DND-41 (cell line): ENCODE data around the gene IER3.
"Not testable (repeated sequence)": the region's sequence is repeated elsewhere in the genome, so short reads cannot be mapped to it uniquely, and the experiment has no call there.

Experiments used
- ATAC-seq: fragments of 200-7000 bp; cut with Tn5 transposase; 3 replicates; pipeline ENCODE4 v1.9.1; 2021; ENCODE audit warnings: low read depth; ENCODE audit not compliant: insufficient read depth
- DNase-seq: peaks from one replicate; pipeline ENCODE4 v3.0.0-alpha.2; 2020
- H2AFZ ChIP-seq: 2 replicates; pipeline ENCODE4 v1.6.0; 2012; ENCODE audit warnings: low read depth, low read length
- H3K27ac ChIP-seq: 2 replicates; pipeline ENCODE4 v1.5.1; 2012; ENCODE audit warnings: low read length, inconsistent platforms
- H3K27me3 ChIP-seq: fragments of 200-600 bp; sonication (generic); 2 replicates; pipeline ENCODE4 v1.6.0; 2012; ENCODE audit warnings: low read length, mild to moderate bottlenecking, inconsistent platforms; ENCODE audit not compliant: insufficient read depth, poor library complexity
- H3K36me3 ChIP-seq: 2 replicates; pipeline ENCODE4 v1.5.1; 2012; ENCODE audit warnings: low read length, inconsistent platforms; ENCODE audit not compliant: insufficient read depth
- H3K4me1 ChIP-seq: 2 replicates; pipeline ENCODE4 v1.5.1; 2012; ENCODE audit warnings: mild to moderate bottlenecking, low read length; ENCODE audit not compliant: insufficient read depth
- H3K4me2 ChIP-seq: 2 replicates; pipeline ENCODE4 v1.6.0; 2012; ENCODE audit warnings: mild to moderate bottlenecking, moderate library complexity, low read length, inconsistent platforms; ENCODE audit not compliant: insufficient read depth
- H3K4me3 ChIP-seq, 2 experiments: fragments of 200-600 bp in 1 of 2; shearing (Covaris generic) in 1 of 2; 2 replicates each; pipeline ENCODE4 v1.5.1; 2012 to 2016; ENCODE audit warnings: inconsistent platforms in 2 of 2, low read length in 2 of 2, mild to moderate bottlenecking in 2 of 2, low read depth in 1 of 2, moderate library complexity in 1 of 2
- H3K79me2 ChIP-seq: 2 replicates; pipeline ENCODE4 v1.6.0; 2012; ENCODE audit warnings: low read length, inconsistent platforms; ENCODE audit not compliant: insufficient read depth
- H3K9ac ChIP-seq: 2 replicates; pipeline ENCODE4 v1.6.0; 2012; ENCODE audit warnings: low read depth, mild to moderate bottlenecking, inconsistent platforms, low read length, moderate library complexity
- H3K9me3 ChIP-seq: 2 replicates; pipeline ENCODE4 v1.5.1; 2012; ENCODE audit warnings: low read length, moderate library complexity, mild to moderate bottlenecking, inconsistent platforms; ENCODE audit not compliant: insufficient read depth, severe bottlenecking
- H4K20me1 ChIP-seq: 2 replicates; pipeline ENCODE4 v1.6.0; 2012; ENCODE audit warnings: low read length; ENCODE audit not compliant: insufficient read depth
- CTCF ChIP-seq: IDR thresholded peaks from 2 replicates; pipeline ENCODE4 v1.5.1; 2012; ENCODE audit warnings: borderline replicate concordance, low read length, moderate library complexity, mild to moderate bottlenecking; ENCODE audit not compliant: poor library complexity, severe bottlenecking; ENCODE audit errors: extremely low read depth
- EZH2 ChIP-seq: IDR thresholded peaks from 3 replicates; pipeline ENCODE4 v1.6.1; 2012; ENCODE audit warnings: borderline replicate concordance, low read depth, mild to moderate bottlenecking, moderate library complexity, low read length, inconsistent platforms; ENCODE audit not compliant: severe bottlenecking

IER3 gene

DNA sequence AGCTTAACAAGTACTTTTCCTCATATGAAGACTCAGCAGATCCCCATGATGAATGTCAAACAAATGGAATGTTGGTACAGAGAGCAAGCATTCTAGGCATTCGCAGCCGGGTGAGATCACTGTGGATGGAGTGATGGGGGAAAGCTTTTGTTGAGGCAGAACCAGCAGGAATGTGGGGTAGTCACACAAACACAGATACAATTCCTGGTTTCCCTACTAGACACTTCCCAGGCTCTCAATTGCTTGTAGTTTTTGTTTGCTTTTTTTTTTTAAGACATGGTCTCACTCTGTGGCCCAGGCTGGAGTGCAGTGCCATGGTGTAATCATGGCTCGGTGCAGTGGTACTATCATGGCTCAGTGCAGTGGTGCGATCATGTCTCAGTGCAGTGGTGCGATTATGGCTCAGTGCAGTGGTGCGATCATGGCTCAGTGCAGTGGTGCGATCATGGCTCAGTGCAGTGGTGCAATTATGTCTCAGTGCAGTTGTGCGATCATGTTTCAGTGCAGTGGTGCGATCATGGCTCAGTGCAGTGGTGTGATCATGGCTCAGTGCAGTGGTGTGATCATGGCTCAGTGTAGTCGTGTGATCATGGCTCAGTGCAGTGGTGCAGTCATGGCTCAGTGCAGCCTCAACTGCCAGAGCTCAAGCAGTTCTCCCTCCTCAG is 15.4 kb upstream of the IER3 start:
- Histone ChIP-seq H3K79me2 (no peaks in the 10 kb centered on the region), H3K27ac (no peak overlapping the region), H3K9ac (no peak overlapping the region), H3K9me3 (no peaks in the 10 kb centered on the region), H3K4me2 (no peak overlapping the region), H3K4me1 (peaks cover 10% of the 10 kb centered on the region), H3K27me3 (no peaks in the 10 kb centered on the region), H3K4me3 (no peak overlapping the region), H4K20me1 (no peaks in the 10 kb centered on the region), H3K36me3 (no peaks in the 10 kb centered on the region), H2AFZ (no peak overlapping the region)
- ATAC-seq (no peak), DNase-seq (no peak)
- TF ChIP-seq CTCF (no peak), EZH2 (no peak)

- TF ChIP-seq EZH2 (no peak), CTCF (no peak)
- Histone ChIP-seq H3K27ac (no peak overlapping the region), H3K79me2 (no peaks in the 10 kb centered on the region), H4K20me1 (no peaks in the 10 kb centered on the region), H3K9ac (no peak overlapping the region), H3K36me3 (no peaks in the 10 kb centered on the region), H2AFZ (no peak overlapping the region), H3K4me3 (no peak overlapping the region), H3K4me2 (no peak overlapping the region), H3K4me1 (no peaks in the 10 kb centered on the region), H3K9me3 (no peaks in the 10 kb centered on the region), H3K27me3 (no peaks in the 10 kb centered on the region)
- no peak for DNase-seq
- ATAC-seq = no peak
Observed at GRCh38 chr6:30757261-30757904, 13.0 kb upstream of the IER3 start.

GRCh38 chr6:30756405-30757003 is 12.2 kb upstream of the IER3 start:
- not testable (repeated sequence) for H4K20me1 ChIP-seq, H3K4me3 ChIP-seq, DNase-seq, H3K27ac ChIP-seq, H3K4me2 ChIP-seq, ATAC-seq, H2AFZ ChIP-seq, H3K9me3 ChIP-seq, H3K4me1 ChIP-seq, H3K27me3 ChIP-seq, H3K79me2 ChIP-seq, H3K9ac ChIP-seq, H3K36me3 ChIP-seq

DNA sequence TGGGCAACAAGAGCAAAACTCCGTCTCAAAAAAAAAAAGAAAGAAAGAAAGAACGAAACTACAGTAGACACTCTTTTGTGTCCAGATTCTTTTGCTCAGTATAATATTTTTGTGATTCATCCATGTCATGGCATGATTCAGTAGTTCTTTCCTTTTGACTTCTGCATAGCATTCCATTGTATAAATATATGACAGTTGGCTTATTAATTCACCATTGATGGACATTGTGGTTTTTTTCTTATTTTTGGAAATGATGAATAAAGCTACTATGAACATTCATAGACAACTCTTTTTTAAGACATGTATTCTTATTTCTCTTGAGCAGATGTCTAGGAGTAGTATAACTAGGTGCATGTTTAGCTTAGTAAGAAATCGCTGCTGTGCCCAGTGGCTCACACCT is 10.3 kb upstream of the IER3 start:
- no peak overlapping the region for H3K4me2 ChIP-seq
- H3K27me3 ChIP-seq = no peaks in the 10 kb centered on the region
- no peak overlapping the region for H3K9ac ChIP-seq
- H3K9me3 ChIP-seq = no peaks in the 10 kb centered on the region
- no peak overlapping the region for H2AFZ ChIP-seq
- TF ChIP-seq EZH2 (no peak), CTCF (no peak)
- ATAC-seq = no peak
- no peak overlapping the region for H3K4me3 ChIP-seq
- no peak overlapping the region for H3K27ac ChIP-seq
- no peaks in the 10 kb centered on the region for H3K36me3 ChIP-seq
- no peak for DNase-seq
- H4K20me1 ChIP-seq = no peaks in the 10 kb centered on the region
- no peaks in the 10 kb centered on the region for H3K4me1 ChIP-seq
- H3K79me2 ChIP-seq = no peaks in the 10 kb centered on the region
